ENCODE results near the gene UBE2J2.

DNA sequence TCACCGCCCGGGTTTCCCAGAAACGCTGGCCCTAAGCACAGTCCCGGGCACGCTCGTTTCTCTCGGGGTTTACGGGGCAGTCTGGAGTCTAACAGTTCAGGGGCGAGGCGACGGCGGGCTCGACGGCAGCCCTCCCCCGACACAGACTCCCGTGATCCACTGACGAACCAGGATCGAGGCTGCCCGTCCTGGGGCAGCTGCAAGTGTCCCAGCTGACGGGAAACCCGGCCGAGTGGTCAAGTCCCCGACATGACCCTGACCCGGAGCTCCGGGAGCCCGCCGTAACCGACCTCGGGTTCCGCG lies 494 bp downstream of the UBE2J2 start:
- TF ChIP-seq POLR2A (IDR thresholded peaks at IDR 0.05) (no peak), EP300 (IDR thresholded peaks at IDR 0.05) (no peak)
- TF ChIP-seq, protein P1, sequence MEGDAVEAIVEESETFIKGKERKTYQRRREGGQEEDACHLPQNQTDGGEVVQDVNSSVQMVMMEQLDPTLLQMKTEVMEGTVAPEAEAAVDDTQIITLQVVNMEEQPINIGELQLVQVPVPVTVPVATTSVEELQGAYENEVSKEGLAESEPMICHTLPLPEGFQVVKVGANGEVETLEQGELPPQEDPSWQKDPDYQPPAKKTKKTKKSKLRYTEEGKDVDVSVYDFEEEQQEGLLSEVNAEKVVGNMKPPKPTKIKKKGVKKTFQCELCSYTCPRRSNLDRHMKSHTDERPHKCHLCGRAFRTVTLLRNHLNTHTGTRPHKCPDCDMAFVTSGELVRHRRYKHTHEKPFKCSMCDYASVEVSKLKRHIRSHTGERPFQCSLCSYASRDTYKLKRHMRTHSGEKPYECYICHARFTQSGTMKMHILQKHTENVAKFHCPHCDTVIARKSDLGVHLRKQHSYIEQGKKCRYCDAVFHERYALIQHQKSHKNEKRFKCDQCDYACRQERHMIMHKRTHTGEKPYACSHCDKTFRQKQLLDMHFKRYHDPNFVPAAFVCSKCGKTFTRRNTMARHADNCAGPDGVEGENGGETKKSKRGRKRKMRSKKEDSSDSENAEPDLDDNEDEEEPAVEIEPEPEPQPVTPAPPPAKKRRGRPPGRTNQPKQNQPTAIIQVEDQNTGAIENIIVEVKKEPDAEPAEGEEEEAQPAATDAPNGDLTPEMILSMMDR (IDR thresholded peaks at IDR 0.05): no peak
